Renal pelvis (tissue), 12 donors: ENCODE results near the gene IL22. TPM values are rescaled to one million over a fixed set of nuclear protein-coding genes. Genes with fewer than 3 reads are reported as not detected.

Experiments
- DNase-seq: peaks from one replicate; pipeline ENCODE4 v3.0.0-alpha.2; 2013
- long read RNA-seq, 16 experiments: transcript quantifications; one replicate each; lab custom pipeline, GENCODE V29; 2026
- polyA plus RNA-seq, 3 donors: library from polyadenylated mRNA; unstranded; fragments of 120-200 nt; gene quantifications; one replicate each; pipeline ENCODE4 v1.2.1, GENCODE V29; 2013; ENCODE audit not compliant: insufficient read length in 3 of 3

IL22 gene, protein sequence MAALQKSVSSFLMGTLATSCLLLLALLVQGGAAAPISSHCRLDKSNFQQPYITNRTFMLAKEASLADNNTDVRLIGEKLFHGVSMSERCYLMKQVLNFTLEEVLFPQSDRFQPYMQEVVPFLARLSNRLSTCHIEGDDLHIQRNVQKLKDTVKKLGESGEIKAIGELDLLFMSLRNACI
- polyA plus RNA-seq = not detected
- long read RNA-seq, donor 1 = 0 reads
- long read RNA-seq, donor 2 = 0 reads
- long read RNA-seq, donor 3 = 0 reads
- long read RNA-seq, donor 4 = 0 reads
- long read RNA-seq, donor 5 = 0 reads
- long read RNA-seq, donor 6 = 0 reads
- long read RNA-seq, donor 7 = 0 reads
- long read RNA-seq, donor 8 = 0 reads
- long read RNA-seq, donor 9 = 0 reads
- long read RNA-seq, donor 10 = 0 reads
- long read RNA-seq, donor 11 = 0 reads
- long read RNA-seq, donor 12 = 0 reads
- long read RNA-seq, donor 13 = 0 reads
- long read RNA-seq, donor 14 = 0 reads
- long read RNA-seq, donor 15 = 0 reads
- long read RNA-seq, donor 16 = 0 reads

DNA sequence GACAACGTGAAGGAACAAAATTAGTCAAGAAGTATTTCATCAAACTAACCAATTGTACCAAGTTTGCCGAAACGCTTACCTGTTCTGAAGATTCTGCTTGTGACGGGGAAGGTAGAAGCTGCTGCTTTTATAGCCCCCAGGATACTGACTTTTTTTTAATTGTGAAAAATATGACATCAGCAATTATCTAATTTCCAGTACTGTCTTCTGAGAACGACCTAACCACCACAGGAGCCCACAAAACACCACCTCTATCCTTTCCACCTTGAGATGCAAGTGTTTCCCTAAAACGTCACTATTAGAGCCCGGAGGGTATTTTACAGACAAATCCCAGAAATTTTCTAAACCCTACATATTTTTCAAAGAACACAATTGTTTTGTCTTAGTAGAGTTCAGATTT lies at the start of gene IL22:
TSS of gene IL22 (minus strand) at position 101 of the 400 bp plus-strand sequence. CDS start 156 bp downstream, outside the sequence.
- no peak for DNase-seq

DNA sequence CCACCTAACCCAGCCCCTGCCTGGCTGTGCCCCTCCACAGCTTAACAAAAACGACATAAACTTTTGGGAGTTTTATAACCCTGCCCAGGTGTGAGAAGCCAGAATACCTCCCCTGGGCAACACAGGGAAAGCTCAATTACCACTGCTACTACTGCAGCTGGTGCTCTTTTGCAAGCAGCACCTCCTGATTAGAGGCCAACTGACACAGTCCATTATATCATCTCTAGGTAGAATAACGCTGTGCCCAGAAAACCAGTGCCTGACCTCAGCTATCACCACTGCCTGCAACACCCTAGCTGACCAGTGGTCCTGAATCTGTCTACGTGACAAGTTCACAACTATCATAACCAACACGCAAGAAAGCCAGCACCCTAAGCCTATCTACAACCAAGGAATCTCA lies 44.5 kb upstream of the IL22 start:
- no peak for DNase-seq

DNA sequence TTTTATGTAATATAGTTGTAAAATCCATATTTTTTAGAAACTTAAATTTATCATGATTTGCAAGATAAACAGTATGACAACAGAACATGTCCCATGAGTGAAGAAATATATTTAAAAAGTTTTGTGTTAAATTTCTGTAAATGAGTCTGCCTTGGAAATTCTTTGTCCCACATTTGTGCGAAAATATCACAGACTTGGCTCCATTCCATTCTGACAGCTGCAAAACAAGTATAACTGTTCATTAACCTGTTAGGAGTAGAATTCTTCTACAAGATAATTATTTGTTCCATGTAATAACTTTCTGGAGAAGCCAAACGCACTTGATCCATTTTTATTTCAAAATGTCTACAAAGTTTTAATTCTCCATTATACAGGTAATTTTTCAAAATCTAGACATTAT lies 40.8 kb upstream of the IL22 start:
- DNase-seq = no peak

DNA sequence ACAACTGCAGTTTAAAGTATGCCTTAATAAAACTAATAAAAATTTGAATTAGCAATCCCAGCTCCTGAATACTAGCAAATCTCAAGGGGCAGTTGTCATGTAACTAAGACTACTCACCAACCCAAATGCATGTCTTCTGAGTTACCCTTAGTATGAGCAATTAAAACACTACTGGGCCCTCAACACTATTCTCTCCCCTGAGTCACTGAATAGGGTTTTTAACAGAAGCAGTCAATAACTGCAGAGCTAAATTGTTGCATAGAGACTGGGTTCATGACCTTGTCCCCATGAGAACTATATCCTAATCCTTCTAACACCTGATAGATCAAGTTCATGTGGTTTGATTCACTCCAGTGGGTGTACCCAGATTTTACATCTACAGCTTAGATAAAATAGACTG lies 39.9 kb upstream of the IL22 start:
- DNase-seq = no peak

DNA sequence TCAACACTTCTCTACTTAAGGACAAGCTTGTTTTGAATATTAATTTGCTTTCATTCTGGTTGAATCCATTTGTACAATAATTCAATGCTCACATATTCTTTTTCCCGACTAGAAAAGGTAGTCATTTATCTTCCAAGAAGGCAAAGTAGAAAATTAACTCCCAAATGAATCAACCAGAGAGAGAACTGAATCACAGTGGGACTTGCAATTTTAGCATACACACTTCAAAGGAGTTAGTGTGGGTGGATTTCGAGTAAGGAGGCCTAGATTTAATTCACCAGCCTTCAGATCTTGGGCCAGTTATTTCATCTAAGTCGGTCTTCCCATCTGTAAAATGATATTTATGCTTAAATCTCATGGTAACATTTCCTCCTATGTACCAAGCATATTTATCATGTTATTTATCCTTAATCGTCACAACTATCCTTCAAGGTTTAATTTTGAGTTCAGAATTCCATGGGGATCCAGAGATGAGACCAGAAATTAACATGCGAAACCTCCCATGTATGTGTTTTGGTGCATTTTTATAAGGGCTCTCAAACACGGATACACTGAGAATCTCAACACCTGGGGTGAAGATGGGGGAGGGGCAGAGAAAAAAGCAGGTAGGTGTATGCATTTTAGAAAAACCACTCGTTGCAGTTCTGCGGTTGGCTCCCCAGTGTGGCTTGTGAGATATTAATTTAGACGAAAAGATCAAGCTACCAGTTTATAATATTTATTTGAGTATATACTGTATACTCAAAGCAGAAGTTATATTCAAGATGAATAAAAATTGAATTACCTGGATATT lies 38.9 kb upstream of the IL22 start:
- no peak for DNase-seq

DNA sequence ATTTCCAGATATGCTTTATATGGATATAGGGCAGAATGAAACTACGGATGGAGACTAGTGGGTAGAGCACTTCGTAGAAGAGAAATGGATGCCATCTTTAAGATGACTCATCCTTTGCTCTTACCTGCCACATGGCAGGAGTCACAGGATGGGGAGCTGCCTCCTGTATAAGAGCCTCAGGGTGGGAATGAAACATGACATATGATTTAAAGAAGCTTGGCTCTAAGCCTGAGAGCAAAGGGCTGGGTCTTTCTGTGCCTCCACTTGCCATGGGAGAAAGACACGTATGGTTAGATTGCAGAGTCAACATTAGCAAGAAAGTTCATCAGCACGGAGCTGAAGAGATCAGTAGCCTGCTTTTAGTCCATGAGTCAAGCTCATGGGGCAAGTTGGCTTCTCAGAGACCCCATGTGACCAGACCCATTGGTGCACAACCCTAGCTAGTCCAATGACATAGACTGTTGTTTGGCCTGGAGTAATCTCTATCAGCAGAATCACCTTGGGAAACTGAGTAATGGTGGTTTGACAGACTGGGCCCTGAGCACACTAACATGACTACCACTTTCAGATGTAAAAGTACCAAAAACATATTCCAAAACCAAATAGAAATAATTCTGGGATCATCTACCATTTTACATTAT lies 38.1 kb upstream of the IL22 start:
- DNase-seq = no peak

DNA sequence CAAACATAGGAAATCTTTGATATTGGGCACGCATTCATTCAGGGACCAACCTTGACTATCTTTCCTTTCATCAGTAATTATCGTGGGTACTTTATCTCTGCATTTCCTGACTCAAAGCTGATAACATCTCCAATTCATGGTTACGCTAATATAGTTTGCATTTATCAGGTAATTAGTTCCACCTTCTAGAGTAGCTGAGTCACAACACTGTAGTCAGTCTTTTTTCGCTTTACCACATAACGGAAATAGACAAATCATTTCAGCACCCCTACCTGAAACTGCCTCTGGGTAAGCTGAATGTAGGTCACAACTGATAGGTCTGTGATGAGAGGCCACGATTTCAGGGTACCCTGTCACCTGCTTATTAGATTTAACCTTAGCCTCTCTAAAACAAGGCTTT lies 36.7 kb upstream of the IL22 start:
- no peak for DNase-seq

DNA sequence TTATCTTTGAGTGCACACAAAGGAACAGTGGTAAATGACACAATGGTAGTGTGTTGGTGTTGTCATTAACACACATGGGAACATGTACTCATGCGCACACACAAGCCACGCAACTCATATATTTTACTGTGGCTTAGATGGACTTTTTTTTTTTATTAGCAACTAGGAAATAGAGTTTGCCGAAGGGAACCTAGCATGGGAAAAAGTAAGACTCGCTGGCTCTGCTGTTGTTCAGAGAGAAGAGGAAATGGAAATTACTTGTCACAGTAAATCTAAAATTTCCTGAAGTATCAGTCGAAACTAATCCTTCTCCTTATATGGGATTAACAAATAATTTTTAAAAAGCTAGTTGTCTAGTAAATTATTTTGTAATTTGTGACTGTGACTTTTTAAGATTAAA lies 33.7 kb upstream of the IL22 start:
- DNase-seq = no peak

DNA sequence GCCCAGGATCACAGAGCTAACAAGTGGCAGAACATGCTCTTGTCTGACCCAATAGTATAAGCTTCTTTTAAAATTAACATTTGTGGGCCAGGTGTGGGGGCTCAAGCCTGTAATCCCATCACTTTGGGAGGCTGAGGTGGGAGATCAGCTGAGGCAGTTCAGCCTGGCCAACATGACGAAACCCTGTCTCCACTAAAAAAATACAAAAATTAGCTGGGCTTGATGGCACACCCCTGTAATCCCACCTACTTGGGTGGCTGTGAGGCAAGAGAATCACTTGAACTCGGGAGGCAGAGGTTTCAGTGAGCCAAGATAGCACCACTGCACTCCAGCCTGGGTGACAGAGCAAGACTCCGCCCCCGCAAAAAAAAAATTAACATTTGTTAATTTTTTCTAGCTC lies 33.0 kb upstream of the IL22 start:
- no peak for DNase-seq

DNA sequence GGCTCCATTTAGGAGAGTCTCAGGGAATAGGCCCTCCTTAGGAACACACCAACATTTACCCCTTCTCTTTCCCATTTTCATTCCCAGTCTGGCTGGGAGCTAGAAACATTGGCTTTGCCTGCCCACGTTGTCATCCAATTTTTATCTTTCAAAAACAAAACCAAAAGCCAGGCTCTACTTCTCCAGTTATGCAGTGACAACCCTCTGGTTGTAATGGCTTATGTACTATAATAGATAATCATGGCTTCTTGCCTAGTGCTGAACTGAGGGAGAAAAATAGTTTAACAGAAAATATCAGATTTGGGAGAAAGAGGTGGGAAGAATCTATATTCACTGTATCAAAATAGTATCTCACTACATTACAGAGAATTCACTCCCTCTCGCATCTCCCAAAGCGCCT lies 32.1 kb upstream of the IL22 start:
- DNase-seq = no peak

DNA sequence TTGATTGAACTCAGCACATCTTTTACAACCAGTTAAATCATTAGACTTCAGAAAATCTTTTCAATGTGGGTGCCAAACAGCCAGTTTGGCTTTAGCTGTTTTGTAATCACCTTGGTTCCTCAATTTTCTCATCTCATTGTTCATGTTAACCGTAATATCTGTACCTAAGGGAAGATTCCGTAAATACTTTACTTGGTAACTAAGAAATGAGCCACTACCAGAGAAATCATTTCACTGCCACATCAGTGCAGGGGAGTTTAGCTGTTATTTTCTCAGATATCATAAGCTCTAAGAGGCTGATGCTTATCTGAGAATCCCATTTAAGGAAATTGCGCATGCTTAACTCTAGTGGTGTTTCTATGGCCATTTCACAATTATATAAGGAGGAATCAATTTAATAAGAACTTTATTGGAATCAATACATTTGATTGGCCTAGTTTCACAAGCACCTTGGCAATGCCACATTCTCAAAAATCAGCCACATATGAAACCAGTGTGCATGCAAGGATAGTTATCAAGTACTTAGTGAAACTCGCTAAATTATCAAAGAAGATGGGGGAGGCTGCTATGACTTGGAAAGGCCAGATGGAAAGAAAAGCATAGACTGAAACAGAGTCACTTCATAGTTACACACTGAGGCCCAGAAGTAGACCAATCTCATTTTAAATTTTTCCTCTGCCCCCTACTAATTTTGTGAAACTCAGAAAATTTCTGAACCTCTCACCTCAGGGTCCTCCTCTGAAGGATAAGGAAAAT lies 28.1 kb upstream of the IL22 start:
- DNase-seq = no peak

DNA sequence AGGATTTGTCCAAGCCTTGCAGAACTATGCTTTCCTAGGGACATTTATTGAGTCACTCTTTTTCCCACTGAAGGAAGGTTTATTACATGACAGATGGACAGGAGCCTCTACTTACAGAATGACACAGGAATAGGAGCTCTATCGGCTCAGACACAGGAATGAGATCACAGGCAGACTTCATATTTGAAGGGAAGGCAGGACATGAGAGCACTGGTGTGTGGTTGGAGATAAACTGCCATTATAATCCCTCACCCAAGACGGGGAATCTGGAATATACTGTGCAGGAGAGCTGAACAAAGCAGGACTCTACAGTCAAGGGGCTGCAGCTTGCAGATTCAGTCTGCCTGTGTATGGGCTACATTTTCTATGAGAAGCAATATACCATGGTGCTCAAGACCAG lies 26.8 kb upstream of the IL22 start:
- no peak for DNase-seq

DNA sequence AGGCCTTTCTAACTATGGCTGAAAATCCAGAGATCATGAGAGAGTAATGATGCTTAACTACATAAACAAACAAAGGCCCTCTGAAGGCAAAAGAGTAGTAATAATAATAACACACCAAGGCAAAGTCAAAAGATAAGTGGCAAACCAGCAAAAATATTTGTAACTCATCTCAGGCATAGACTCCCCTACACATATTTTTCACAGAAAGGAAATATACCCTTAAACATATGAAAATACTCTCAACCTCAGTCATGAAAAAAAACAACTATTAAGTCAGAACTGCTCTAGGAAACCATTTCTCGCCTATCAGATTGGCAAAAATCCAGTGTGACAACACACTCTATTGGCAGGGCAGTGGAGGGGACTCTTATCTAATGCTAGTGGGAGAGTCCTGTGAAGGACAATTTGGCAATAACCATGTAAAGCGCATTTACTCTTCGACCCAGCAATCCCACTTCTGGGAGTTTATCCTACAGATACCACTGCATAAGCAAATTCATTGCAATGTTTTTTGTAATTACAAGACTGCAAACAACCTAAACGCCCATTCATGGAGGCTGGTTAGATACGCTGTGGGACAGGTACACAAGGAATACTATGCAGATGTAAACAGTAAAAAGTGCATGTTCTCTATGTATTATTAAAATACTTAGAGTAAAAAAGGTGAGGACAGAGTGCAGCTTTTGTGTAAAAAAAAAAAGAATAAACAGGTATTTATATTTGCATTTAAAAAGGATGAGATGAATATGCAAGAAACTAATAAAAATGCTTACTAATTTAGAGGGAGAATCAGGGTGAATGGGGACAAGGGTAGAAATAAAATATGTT lies 26.0 kb upstream of the IL22 start:
- DNase-seq = no peak

DNA sequence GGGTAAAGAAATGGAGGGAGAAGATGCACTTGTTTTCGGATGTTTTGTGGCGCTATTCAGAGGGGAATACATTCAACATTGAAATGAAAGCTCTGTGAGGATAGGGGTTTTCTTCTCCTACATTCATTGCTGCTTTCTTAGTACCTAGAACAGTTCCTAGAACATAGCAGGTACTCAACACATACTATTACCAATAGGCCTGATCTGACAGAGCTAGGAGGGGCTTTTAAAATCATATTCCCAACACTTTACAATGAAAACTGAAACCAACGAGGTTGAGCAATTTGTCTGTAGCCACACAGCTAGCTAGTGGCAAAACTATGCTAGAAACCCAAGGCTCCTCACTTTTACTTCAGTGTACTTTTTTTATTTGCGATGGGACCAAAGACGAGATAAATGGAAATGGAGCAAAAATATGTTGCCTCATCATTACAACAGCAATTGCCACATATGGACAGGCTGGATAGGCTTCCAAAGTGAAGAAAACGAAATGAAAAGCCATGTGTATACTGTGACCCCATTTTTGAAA lies 23.1 kb upstream of the IL22 start:
- no peak for DNase-seq

DNA sequence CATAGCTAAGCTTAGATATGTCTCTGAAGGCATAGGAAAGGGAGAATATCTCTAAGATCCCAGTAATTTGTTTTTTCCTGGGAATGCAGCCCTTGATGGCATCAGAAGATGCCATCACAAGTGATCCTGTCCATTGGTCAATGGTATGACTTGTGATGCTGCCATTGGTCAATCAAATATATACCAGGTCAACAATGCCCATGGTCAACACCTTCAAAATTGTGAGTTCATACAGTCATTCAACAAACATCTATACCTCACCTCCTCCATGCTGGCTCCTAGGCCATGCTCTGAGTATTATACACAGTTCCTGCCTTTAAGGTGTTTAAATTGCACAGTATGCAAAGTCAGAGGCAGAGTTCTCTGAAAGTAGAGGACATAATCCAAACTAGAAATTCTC lies 19.3 kb upstream of the IL22 start:
- DNase-seq = no peak

DNA sequence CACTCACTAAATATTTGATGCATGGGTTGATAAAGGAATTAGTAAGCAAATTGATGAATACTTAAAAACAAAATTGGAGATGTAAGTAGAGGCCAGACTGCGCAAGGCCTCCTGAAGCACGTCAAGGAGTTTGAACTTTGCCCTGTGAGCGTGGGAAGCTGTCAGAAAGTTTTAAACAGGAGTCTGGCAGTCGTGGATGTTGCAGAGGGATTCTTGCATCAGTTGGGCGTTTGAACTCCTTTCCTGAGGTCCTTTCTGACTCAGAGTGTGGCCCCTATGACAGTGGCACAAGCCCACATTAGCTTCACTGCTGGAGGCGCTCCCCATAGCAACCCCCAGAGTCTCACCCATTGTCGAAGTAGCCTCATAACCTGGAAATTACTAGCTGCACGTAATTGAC lies 17.9 kb upstream of the IL22 start:
- no peak for DNase-seq

DNA sequence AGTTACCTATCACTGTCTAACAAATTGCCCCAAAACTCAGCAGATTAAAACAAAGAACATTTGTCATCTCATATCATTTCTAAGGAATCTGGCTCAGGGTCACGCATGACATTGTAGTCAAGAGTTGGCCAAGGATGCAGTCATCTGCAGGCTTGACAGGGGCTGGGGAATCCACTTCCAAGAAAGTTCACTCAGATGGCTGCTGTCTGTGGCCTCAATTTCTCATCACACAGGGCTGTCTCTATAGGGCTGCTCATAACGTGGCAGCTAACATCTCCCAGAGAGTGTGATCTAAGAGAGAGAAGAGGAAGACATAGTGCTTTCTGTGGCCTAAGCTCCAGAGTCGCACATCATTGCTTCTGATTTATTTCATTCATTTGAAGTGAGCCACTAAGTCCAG lies 17.0 kb upstream of the IL22 start:
- DNase-seq = no peak

DNA sequence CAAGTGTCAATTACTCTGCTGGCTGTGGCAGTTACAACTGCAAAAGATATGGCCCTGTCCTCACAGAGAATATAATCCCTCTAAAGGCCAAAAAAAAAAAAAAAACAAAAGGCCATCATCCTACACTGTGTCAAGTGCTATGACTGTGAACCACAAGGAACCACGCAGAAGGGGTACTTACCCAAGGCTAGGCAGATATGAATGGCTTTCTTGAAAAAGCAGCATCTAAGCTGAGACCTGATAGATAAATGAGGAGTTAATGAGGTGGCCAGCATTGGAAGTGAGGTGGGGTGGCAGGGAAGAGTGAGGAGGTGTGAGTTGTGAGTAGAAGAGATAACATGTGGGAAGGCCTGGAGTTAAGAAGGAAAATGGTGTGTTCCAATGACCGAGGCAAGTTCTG lies 16.4 kb upstream of the IL22 start:
- DNase-seq = no peak

DNA sequence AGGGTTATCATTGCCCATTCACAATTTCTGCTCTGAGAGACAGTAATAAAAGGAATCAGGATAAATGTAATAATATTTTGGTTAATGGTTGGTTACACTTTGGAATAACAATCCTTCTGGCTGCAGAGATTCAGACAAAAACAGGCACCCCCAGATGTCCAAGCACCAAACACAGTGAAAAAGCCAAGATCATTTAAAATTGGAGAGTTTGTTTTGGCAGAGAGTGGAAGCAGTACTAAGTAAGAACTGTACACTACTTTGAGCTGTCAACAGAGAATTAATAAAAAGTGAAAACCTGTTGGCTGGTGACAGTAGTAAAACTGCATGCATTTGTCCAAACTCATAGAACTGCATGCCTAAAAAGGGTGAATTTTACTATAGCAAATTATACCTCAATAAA lies 15.6 kb upstream of the IL22 start:
- no peak for DNase-seq

DNA sequence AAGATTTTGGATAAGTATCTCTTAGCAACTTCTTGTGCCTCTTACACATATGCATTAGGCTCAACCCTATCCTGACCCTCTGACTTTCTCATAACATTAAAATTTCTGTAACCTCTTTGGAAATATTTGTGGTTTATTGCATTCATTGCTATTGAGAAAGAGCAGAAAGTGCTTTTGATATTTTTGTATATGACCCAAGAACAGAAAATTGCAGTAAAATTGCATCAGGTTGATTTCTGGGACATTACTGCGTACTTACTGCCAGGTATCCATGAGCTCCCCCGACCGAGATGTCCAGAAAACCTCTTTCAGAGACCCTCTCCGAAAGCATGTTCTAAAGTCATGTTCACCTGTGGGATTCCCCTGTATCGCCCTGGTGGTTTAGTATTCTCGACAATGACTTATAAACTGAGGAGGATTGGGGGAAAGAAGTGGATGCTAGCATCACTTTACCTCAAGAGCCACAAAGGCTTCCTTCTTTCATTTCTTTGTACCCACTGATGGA lies 14.5 kb upstream of the IL22 start:
- DNase-seq = no peak

DNA sequence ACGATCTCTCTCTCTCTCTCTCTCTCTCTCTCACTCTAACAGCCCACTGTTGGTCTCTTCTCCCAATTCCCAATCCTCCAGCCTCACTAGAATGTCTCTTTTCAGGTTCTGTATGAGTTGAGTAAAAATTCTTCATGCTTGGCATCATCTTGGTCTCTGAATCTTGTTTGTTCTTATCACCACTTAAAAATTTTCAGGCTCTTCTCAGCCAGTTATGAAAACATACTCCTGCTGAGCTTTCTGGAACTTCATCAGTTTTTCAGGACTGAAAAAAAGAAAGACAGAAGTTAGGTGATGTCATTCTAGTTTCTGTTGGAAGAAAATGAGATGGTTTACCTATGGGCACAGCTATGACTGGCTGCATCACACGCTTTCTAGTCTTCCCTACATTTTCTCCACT lies 11.5 kb upstream of the IL22 start:
- no peak for DNase-seq
